ENCODE measurements around the gene CENATAC.
A peak's percentile ranks its signal among the peaks of the same experiment; 100 is the strongest.
"Not testable (repeated sequence)": the region's sequence is repeated elsewhere in the genome, so short reads cannot be mapped to it uniquely, and the experiment has no call there.

The CENATAC gene

GRCh38 chr11:119027561-119028345 lies 29.8 kb downstream of the CENATAC start:
- no peak for FAIRE-seq

- no peak for FAIRE-seq
Measured at GRCh38 chr11:119028346-119029068, 30.6 kb downstream of the CENATAC start.

- FAIRE-seq: no peak
Measured at GRCh38 chr11:119029069-119029339, 31.1 kb downstream of the CENATAC start.

- no peak for FAIRE-seq
Measured at GRCh38 chr11:119029340-119030028, 31.5 kb downstream of the CENATAC start.

- no peak for FAIRE-seq
Measured at GRCh38 chr11:119030029-119030328, 32.0 kb downstream of the CENATAC start.

- FAIRE-seq: peak; percentile 89
Measured at GRCh38 chr11:119030329-119031047, 32.5 kb downstream of the CENATAC start, which contains the start of gene SLC37A4. Gene SLC37A4, minus strand, starts transcription at chr11:119030877.

- no peak for FAIRE-seq
Measured at GRCh38 chr11:119031912-119032280, 34.0 kb downstream of the CENATAC start.

- FAIRE-seq: not testable (repeated sequence)
Measured at GRCh38 chr11:119033421-119033820, 35.5 kb downstream of the CENATAC start.

GRCh38 chr11:119034813-119035212 lies 36.9 kb downstream of the CENATAC start:
- no peak for FAIRE-seq

GRCh38 chr11:119038884-119039283 lies 40.9 kb downstream of the CENATAC start:
- no peak for FAIRE-seq

- FAIRE-seq: not testable (repeated sequence)
Measured at GRCh38 chr11:119039471-119039870, 41.5 kb downstream of the CENATAC start.

GRCh38 chr11:119041821-119042514 lies 44.0 kb downstream of the CENATAC start:
- no peak for FAIRE-seq

- no peak for FAIRE-seq
Measured at GRCh38 chr11:119042927-119043326, 45.0 kb downstream of the CENATAC start.

GRCh38 chr11:119044708-119045107 lies 46.8 kb downstream of the CENATAC start:
- no peak for FAIRE-seq

- no peak for FAIRE-seq
Measured at GRCh38 chr11:119046489-119046888, 48.6 kb downstream of the CENATAC start.

- no peak for FAIRE-seq
Measured at GRCh38 chr11:119047205-119047604, 49.3 kb downstream of the CENATAC start.

- FAIRE-seq: no peak
Measured at GRCh38 chr11:119048644-119049043, 50.7 kb downstream of the CENATAC start.

GRCh38 chr11:119049081-119049480 lies 51.1 kb downstream of the CENATAC start:
- no peak for FAIRE-seq

- no peak for FAIRE-seq
Measured at GRCh38 chr11:119051440-119052162, 53.7 kb downstream of the CENATAC start.

GRCh38 chr11:119052163-119052814 lies 54.4 kb downstream of the CENATAC start:
- FAIRE-seq: no peak

GRCh38 chr11:119054418-119054817 lies 56.5 kb downstream of the CENATAC start:
- no peak for FAIRE-seq

GRCh38 chr11:119055901-119056300 lies 58.0 kb downstream of the CENATAC start:
- no peak for FAIRE-seq

All from A204.1 (cell line).